ENCODE data around the gene EEIG2. TPM values are rescaled to one million over a fixed set of nuclear protein-coding genes. Genes with fewer than 3 reads are reported as not detected.
"Not testable (repeated sequence)": the region's sequence is repeated elsewhere in the genome, so short reads cannot be mapped to it uniquely, and the experiment has no call there.

The EEIG2 gene
- total RNA-seq, 1 donor from 2014 or later: 13.3 TPM

- H3K36me3 Mint-ChIP-seq (ENCODE audit: unreplicated experiment): no peaks in the 10 kb centered on the region
- H3K4me1 Mint-ChIP-seq (ENCODE audit: unreplicated experiment): no peaks in the 10 kb centered on the region
- no peaks in the 10 kb centered on the region for H3K9me3 Mint-ChIP-seq (ENCODE audit: unreplicated experiment)
- TF ChIP-seq CTCF (IDR thresholded peaks at IDR 0.05): no peak
- no peak for DNase-seq (ENCODE audit: extremely low spot score, unreplicated experiment)
- H3K27me3 Mint-ChIP-seq (ENCODE audit: unreplicated experiment): peaks cover 44% of the 10 kb centered on the region
- no peak overlapping the region for H3K27ac Mint-ChIP-seq (ENCODE audit: unreplicated experiment)
- H3K4me3 Mint-ChIP-seq (ENCODE audit: unreplicated experiment): no peak overlapping the region
Measured at GRCh38 chr1:108531444-108531843, 28.5 kb upstream of the EEIG2 start.

GRCh38 chr1:108532730-108533129 is 27.2 kb upstream of the EEIG2 start:
- H3K9me3 Mint-ChIP-seq (ENCODE audit: unreplicated experiment): no peaks in the 10 kb centered on the region
- no peaks in the 10 kb centered on the region for H3K36me3 Mint-ChIP-seq (ENCODE audit: unreplicated experiment)
- no peak for DNase-seq (ENCODE audit: extremely low spot score, unreplicated experiment)
- peaks cover 43% of the 10 kb centered on the region for H3K27me3 Mint-ChIP-seq (ENCODE audit: unreplicated experiment)
- no peak for TF ChIP-seq CTCF (IDR thresholded peaks at IDR 0.05)
- H3K4me3 Mint-ChIP-seq (ENCODE audit: unreplicated experiment): no peak overlapping the region
- no peaks in the 10 kb centered on the region for H3K4me1 Mint-ChIP-seq (ENCODE audit: unreplicated experiment)
- no peak overlapping the region for H3K27ac Mint-ChIP-seq (ENCODE audit: unreplicated experiment)

GRCh38 chr1:108533351-108534083 is 26.4 kb upstream of the EEIG2 start:
- H3K36me3 Mint-ChIP-seq (ENCODE audit: unreplicated experiment): no peaks in the 10 kb centered on the region
- DNase-seq (ENCODE audit: extremely low spot score, unreplicated experiment): no peak
- no peaks in the 10 kb centered on the region for H3K9me3 Mint-ChIP-seq (ENCODE audit: unreplicated experiment)
- no peak for TF ChIP-seq CTCF (IDR thresholded peaks at IDR 0.05)
- H3K4me1 Mint-ChIP-seq (ENCODE audit: unreplicated experiment): no peaks in the 10 kb centered on the region
- H3K27ac Mint-ChIP-seq (ENCODE audit: unreplicated experiment): no peak overlapping the region
- no peak overlapping the region for H3K4me3 Mint-ChIP-seq (ENCODE audit: unreplicated experiment)
- peaks cover 43% of the 10 kb centered on the region for H3K27me3 Mint-ChIP-seq (ENCODE audit: unreplicated experiment)

- no peak overlapping the region for H3K27ac Mint-ChIP-seq (ENCODE audit: unreplicated experiment)
Measured at GRCh38 chr1:108534759-108535158, 25.1 kb upstream of the EEIG2 start.

GRCh38 chr1:108535315-108535897 is 24.5 kb upstream of the EEIG2 start:
- H3K9me3 Mint-ChIP-seq (ENCODE audit: unreplicated experiment); DNase-seq (ENCODE audit: extremely low spot score, unreplicated experiment); H3K36me3 Mint-ChIP-seq (ENCODE audit: unreplicated experiment): not testable (repeated sequence)

More at GRCh38 chr1:108534759-108535158, 25.1 kb upstream of the EEIG2 start:
- Mint-ChIP-seq H3K4me3 (ENCODE audit: unreplicated experiment) (no peak overlapping the region), H3K9me3 (ENCODE audit: unreplicated experiment) (no peaks in the 10 kb centered on the region), H3K4me1 (ENCODE audit: unreplicated experiment) (no peaks in the 10 kb centered on the region), H3K36me3 (ENCODE audit: unreplicated experiment) (no peaks in the 10 kb centered on the region), H3K27me3 (ENCODE audit: unreplicated experiment) (peaks cover 52% of the 10 kb centered on the region)
- no peak for TF ChIP-seq CTCF (IDR thresholded peaks at IDR 0.05)
- no peak for DNase-seq (ENCODE audit: extremely low spot score, unreplicated experiment)

GRCh38 chr1:108536021-108536420 is 23.9 kb upstream of the EEIG2 start:
- not testable (repeated sequence) for H3K4me1 Mint-ChIP-seq (ENCODE audit: unreplicated experiment); H3K36me3 Mint-ChIP-seq (ENCODE audit: unreplicated experiment)

More at GRCh38 chr1:108535315-108535897, 24.5 kb upstream of the EEIG2 start:
- H3K27ac Mint-ChIP-seq (ENCODE audit: unreplicated experiment); H3K4me3 Mint-ChIP-seq (ENCODE audit: unreplicated experiment); H3K4me1 Mint-ChIP-seq (ENCODE audit: unreplicated experiment): not testable (repeated sequence)
- peaks cover 51% of the 10 kb centered on the region for H3K27me3 Mint-ChIP-seq (ENCODE audit: unreplicated experiment)

GRCh38 chr1:108536791-108537190 is 23.1 kb upstream of the EEIG2 start:
- H3K4me1 Mint-ChIP-seq (ENCODE audit: unreplicated experiment); H3K36me3 Mint-ChIP-seq (ENCODE audit: unreplicated experiment); H3K9me3 Mint-ChIP-seq (ENCODE audit: unreplicated experiment); DNase-seq (ENCODE audit: extremely low spot score, unreplicated experiment); H3K27ac Mint-ChIP-seq (ENCODE audit: unreplicated experiment); H3K4me3 Mint-ChIP-seq (ENCODE audit: unreplicated experiment): not testable (repeated sequence)
- peaks cover 50% of the 10 kb centered on the region for H3K27me3 Mint-ChIP-seq (ENCODE audit: unreplicated experiment)

More at GRCh38 chr1:108536021-108536420, 23.9 kb upstream of the EEIG2 start:
- not testable (repeated sequence) for H3K9me3 Mint-ChIP-seq (ENCODE audit: unreplicated experiment); H3K4me3 Mint-ChIP-seq (ENCODE audit: unreplicated experiment); DNase-seq (ENCODE audit: extremely low spot score, unreplicated experiment); H3K27ac Mint-ChIP-seq (ENCODE audit: unreplicated experiment)
- H3K27me3 Mint-ChIP-seq (ENCODE audit: unreplicated experiment): peaks cover 53% of the 10 kb centered on the region

Data from osteocyte (in vitro differentiated cells).